ENCODE data around the gene ZBED3.
A peak's percentile ranks its signal among the peaks of the same experiment; 100 is the strongest.

GRCh38 chr5:77030097-77031071, 56.7 kb downstream of the ZBED3 start, which contains the start of gene AGGF1:
- TF ChIP-seq CTCF (IDR thresholded peaks at IDR 0.05; ENCODE audit: low read depth, low read length): no peak
- peak; percentile 89 for TF ChIP-seq POLR2A (IDR thresholded peaks at IDR 0.05; ENCODE audit: extremely low read depth, insufficient read length)
- TF ChIP-seq MAX (IDR thresholded peaks at IDR 0.05; ENCODE audit: low read depth, low read length): peak; percentile 92
- TF ChIP-seq MYC (IDR thresholded peaks at IDR 0.05; ENCODE audit: low read depth, low read length): peak; percentile 90

All from NB4 (cell line).